Measurements from ENCODE around the gene MORN4. TPM values are rescaled to one million over a fixed set of nuclear protein-coding genes. Genes with fewer than 3 reads are reported as not detected.
"Not testable (repeated sequence)": the region's sequence is repeated elsewhere in the genome, so short reads cannot be mapped to it uniquely, and the experiment has no call there.

Gene MORN4
- total RNA-seq, 1 donor from 2014 or later, result 15.8 TPM

GRCh38 chr10:97647556-97647955 is 14.3 kb upstream of the MORN4 start:
- H3K4me1 Mint-ChIP-seq (ENCODE audit: unreplicated experiment), result peaks cover 20% of the 10 kb centered on the region
- peak overlapping the region; percentile 25 for H3K27ac Mint-ChIP-seq
- H3K4me3 Mint-ChIP-seq, result no peak overlapping the region
- DNase-seq (ENCODE audit: extremely low spot score, unreplicated experiment), result no peak
- H3K36me3 Mint-ChIP-seq, result peaks cover 16% of the 10 kb centered on the region
- no peaks in the 10 kb centered on the region for H3K9me3 Mint-ChIP-seq
- no peaks in the 10 kb centered on the region for H3K27me3 Mint-ChIP-seq
- no peak for TF ChIP-seq CTCF (conservative IDR thresholded peaks at IDR 0.05)

- Mint-ChIP-seq H3K4me1 (ENCODE audit: unreplicated experiment) (peaks cover 31% of the 10 kb centered on the region), H3K36me3 (peaks cover 16% of the 10 kb centered on the region), H3K4me3 (no peak overlapping the region), H3K27ac (no peak overlapping the region), H3K27me3 (no peaks in the 10 kb centered on the region), H3K9me3 (no peaks in the 10 kb centered on the region)
- DNase-seq (ENCODE audit: extremely low spot score, unreplicated experiment), result no peak
- TF ChIP-seq CTCF (conservative IDR thresholded peaks at IDR 0.05), result no peak
These were observed 11.6 kb upstream of the MORN4 start for GRCh38 chr10:97644936-97645335.

- no peak for TF ChIP-seq CTCF (conservative IDR thresholded peaks at IDR 0.05)
- no peaks in the 10 kb centered on the region for H3K9me3 Mint-ChIP-seq
- H3K4me1 Mint-ChIP-seq (ENCODE audit: unreplicated experiment), result peaks cover 22% of the 10 kb centered on the region
- H3K27ac Mint-ChIP-seq, result peak overlapping the region; percentile 13
- peaks cover 16% of the 10 kb centered on the region for H3K36me3 Mint-ChIP-seq
- H3K27me3 Mint-ChIP-seq, result no peaks in the 10 kb centered on the region
- no peak for DNase-seq (ENCODE audit: extremely low spot score, unreplicated experiment)
- H3K4me3 Mint-ChIP-seq, result peak overlapping the region; percentile 74
These were observed 10.2 kb upstream of the MORN4 start for GRCh38 chr10:97643441-97643985.

- Mint-ChIP-seq H3K36me3 (peaks cover 16% of the 10 kb centered on the region), H3K4me3 (peak overlapping the region; percentile 99), H3K4me1 (ENCODE audit: unreplicated experiment) (peaks cover 20% of the 10 kb centered on the region)
- not testable (repeated sequence) for DNase-seq (ENCODE audit: extremely low spot score, unreplicated experiment); H3K27me3 Mint-ChIP-seq; H3K27ac Mint-ChIP-seq; H3K9me3 Mint-ChIP-seq
These were observed 9.3 kb upstream of the MORN4 start for GRCh38 chr10:97642471-97643159.

- TF ChIP-seq CTCF (conservative IDR thresholded peaks at IDR 0.05), result no peak
- peaks cover 20% of the 10 kb centered on the region for H3K4me1 Mint-ChIP-seq (ENCODE audit: unreplicated experiment)
- H3K36me3 Mint-ChIP-seq, result peaks cover 12% of the 10 kb centered on the region
- peak; percentile 72 for DNase-seq (ENCODE audit: extremely low spot score, unreplicated experiment)
- peak overlapping the region; percentile 96 for H3K27ac Mint-ChIP-seq
- H3K9me3 Mint-ChIP-seq, result no peaks in the 10 kb centered on the region
- H3K27me3 Mint-ChIP-seq, result no peaks in the 10 kb centered on the region
- peak overlapping the region; percentile 99 for H3K4me3 Mint-ChIP-seq
These were observed 7.8 kb upstream of the MORN4 start for GRCh38 chr10:97640868-97641811.
